GM21786 (cell line): ENCODE measurements around the gene LCE3B.
"Not testable (repeated sequence)": the region's sequence is repeated elsewhere in the genome, so short reads cannot be mapped to it uniquely, and the experiment has no call there.

Experiments
- ATAC-seq: cut with Tn5 transposase; IDR thresholded peaks from one replicate; pipeline ENCODE4 v1.9.1; 2021; ENCODE audit not compliant: unreplicated experiment

LCE3B gene, protein sequence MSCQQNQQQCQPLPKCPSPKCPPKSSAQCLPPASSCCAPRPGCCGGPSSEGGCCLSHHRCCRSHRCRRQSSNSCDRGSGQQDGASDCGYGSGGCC

GRCh38 chr1:152613511-152613910 lies at the start of gene LCE3B:
LCE3B (plus strand) TSS chr1:152613811; CDS start chr1:152613811, 0 bp downstream.
- no peak for ATAC-seq

DNA sequence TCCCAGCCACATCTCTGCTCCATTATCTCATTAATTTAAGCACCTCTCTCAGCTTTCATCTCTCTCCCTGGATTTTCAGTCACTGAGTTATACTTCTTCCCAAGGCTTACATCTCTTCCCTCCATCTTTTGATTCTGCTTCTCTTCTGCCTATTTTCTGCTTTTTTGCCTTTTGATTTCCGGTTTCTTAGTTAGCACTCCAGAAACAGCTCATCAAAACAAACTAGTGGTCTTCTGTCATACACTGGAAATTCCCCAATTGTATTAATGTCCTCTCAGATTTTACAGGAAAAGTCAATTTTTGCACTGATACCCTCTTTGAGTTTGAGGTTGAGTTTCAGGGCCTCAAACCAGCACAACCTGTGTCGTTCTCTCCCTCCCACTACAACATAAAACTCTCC lies 48.5 kb upstream of the LCE3B start:
- no peak for ATAC-seq

- no peak for ATAC-seq
Measured at GRCh38 chr1:152565535-152566215, 47.9 kb upstream of the LCE3B start.

DNA sequence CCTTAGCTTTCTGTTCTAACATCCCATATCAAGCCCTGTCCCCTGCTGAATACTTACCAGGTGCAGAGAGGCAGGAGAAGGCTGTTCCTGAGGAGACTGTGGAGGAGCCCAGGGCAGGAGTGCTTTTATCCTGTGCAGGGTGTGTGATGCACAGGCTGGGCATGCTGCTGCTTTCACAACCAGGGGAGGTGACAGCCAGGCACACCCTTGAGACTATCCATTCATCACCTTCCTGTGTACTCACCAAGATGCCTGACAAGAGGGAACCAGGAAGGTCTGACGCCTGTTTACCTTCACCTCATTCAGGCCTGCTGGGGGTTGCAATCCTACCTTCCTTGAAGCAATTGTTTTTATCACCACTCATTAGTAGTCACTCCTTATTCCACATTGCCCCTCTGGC lies 46.9 kb upstream of the LCE3B start, which contains the start of gene LCE3E:
Gene LCE3E (minus strand): TSS at position 100 of the 400 bp plus-strand sequence. CDS start 572 bp downstream, outside the sequence.
- no peak for ATAC-seq

DNA sequence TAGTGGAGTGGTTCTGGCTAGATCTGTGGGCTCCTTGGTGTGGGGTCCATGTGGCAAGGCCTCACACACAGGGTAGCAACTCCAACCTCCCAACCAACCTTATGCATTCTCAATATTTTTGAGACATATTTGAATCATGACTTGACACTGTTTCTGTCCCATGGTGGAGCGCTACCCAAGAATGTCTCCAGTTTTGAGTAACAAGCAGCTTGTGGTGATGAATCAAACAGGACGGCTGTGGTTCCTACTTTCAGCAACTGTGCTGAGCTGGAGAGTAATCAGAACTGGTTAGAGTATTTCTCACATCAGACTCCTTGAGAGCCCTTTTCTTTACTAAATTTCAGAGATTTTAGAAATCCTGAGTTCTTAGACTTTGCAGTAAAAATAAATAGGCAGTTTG lies 36.4 kb upstream of the LCE3B start:
- ATAC-seq = no peak

DNA sequence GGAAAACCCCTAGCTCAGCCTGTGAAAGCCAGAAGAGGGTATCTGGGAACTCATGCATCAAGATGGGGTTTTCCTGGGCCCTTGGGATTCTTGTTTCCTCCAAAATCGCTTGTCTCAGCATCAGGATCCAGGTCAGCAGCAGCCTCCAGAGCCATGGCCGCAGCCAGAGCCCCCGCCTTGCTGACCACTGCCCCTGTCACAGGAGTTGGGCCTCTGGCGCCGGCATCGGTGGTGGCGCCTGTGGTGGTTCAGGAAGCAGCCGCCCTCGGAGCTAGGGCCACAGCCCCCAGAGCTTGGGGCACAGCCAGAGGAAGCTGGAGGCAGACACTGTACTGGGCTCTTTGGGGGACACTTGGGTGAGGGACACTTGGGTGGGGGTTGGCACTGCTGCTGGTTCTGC lies 34.1 kb upstream of the LCE3B start:
- ATAC-seq = not testable (repeated sequence)

DNA sequence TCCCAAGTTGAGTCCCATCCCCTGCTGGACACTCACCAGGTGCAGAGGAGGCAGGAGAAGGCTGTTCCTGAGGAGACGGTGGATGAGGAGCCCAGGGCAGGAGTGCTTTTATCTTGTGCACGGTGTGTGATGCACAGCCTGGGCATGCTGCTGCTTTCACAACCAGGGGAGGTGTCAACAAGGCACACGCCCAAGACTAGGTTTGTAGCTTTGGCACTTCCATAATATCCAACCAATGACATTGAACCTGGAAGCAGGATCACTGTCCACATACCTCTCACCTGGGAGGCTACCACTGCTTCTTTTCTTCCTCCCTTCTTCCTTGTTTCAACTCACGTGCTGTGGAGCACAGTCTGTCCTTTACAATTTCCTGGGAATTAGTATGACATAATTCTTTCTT lies 33.2 kb upstream of the LCE3B start, which contains the start of gene LCE3D:
Gene LCE3D (minus strand): TSS at position 84 of the 400 bp plus-strand sequence. CDS start 580 bp downstream, outside the sequence.
- no peak for ATAC-seq

DNA sequence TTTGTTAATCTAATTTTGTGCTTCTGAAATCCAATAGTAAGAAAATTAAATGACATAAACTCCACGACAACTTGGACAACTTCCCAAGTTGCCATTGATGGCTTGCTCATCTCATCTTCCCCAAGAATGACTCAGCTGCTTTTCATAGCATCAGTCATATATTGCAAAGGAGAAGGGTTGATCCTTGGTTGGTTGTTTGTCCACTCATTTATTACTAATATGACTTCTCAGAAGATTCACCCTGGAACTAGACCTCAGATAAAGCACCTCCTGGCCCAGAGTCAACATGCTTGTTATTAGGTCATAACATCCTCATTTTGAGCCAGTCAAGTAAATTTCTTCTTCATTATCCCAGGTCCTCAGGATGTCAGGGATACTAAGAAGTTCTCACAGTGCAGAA lies 31.0 kb upstream of the LCE3B start:
- ATAC-seq = no peak

- ATAC-seq = no peak
Measured at GRCh38 chr1:152585586-152585985, 28.0 kb upstream of the LCE3B start.

DNA sequence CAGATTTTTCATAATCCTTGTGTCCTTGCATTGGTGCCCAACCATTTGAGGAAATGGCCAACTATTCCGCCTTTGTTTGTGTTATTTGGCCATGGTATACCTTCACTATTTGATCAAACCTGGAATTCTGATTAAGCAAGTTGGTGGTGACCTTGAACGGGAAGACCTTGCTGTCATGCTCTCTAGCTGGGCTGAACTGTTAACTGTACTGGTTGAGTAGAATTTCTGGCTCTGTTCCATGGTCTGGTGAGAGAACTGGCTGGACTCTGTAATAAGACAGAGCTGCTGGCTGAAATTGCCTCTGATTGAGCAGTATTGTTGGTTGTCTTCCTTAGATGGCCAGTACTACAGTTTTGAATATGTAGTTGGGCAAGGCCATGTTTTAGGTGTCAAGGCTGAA lies 16.6 kb upstream of the LCE3B start:
- no peak for ATAC-seq

DNA sequence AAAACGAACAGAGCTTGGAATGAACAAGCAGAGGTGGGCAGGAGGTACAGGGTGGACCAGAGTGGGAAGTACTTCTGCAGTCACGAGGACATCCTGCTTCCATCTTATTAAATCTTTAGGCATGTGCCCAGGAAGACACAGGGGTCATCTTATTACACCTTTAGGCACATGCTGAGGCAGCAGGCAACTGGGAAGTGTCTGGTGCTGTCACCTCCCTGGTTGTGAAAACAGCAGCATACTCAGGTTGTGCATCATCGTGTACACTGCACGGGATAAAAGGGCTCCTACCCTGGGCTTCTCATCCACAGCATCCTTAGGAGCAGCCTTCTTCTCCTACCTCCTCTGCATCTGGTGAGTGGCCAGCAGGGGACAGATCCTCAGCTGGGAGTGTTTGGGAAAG lies 13.7 kb upstream of the LCE3B start, which contains the start of gene LCE3C:
Gene LCE3C (plus strand): TSS at position 301 of the 400 bp plus-strand sequence. CDS start 498 bp downstream, outside the sequence.
- no peak for ATAC-seq

- ATAC-seq = no peak
Measured at GRCh38 chr1:152621993-152622392, 8.4 kb downstream of the LCE3B start.

- no peak for ATAC-seq
Measured at GRCh38 chr1:152622803-152623202, 9.2 kb downstream of the LCE3B start, which contains the start of gene LCE3A. LCE3A (minus strand) TSS chr1:152623103; CDS start chr1:152623103, 0 bp downstream.

DNA sequence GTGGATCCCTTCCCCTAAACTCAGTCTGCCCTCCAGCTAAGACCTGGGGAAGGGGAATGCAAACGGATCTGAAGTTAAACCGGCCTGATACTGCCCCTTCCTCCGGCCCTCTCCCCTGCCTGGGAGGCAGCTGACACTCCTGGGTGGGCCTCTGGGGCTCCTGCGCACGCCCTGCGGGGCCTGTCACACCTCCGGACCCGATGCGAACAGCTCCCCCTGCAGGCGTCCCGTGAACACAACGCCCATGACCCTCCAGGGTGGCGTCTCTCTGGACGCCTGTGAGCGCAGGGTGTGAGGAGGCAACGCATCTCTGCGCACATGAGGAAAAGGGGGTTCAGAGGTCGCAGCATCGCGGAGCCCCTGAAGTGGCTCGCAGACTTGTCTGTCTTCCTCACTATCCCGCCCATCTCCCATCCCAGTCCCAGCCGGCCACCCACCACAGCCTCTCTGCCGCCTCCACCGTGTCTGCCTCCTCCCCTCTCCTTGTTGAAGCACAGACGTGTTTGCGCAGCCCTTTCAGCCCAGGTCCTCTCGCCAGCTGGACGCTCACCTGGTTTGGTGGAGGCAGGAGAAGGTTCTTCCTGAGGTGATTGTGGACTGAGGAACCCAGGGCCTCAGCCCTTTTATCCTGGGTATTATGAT lies 9.7 kb downstream of the LCE3B start:
- ATAC-seq = no peak

- no peak for ATAC-seq
Measured at GRCh38 chr1:152626744-152627143, 13.1 kb downstream of the LCE3B start.

GRCh38 chr1:152630596-152630995 lies 17.0 kb downstream of the LCE3B start:
- ATAC-seq = no peak

DNA sequence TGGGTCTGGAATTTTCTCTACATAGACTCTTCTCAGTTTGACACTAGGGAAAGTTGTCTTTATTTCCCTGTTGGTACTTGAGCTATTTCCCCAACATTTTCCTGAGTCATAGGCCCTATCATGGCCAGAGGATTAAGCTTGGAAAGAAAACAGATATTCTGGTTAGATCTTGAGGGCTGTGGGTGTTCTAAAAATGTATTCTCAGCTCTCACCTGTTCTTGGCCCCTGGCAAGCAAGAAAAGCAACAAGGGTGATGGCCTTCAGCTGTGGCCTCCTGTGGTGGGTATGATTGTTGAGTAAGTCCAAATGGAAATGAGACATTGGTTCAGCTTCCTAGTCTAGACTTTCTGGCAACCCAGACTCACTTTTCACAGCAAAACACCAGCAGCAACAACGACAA lies 26.7 kb downstream of the LCE3B start:
- ATAC-seq = no peak

GRCh38 chr1:152643945-152644344 lies 30.3 kb downstream of the LCE3B start:
- no peak for ATAC-seq

DNA sequence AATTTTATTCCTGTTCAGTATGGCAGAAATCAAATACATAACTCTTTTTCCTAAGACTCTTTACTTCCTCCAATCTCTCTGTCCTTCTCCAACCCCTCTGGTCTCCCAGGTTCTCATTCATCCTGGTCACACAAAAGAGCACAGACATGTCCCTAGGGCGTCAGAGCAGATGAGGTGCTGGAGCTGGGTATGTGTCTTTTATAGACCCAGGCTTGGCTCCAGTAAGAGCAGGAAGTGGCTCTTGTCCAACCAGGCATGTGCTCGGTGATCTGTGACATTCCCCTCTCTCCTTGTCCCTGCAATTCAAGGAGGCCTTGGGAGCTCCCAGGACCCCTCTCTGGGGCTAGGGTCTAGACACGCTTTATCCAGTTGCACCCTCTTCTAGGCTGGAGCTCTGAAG lies 31.5 kb downstream of the LCE3B start:
- ATAC-seq = no peak

DNA sequence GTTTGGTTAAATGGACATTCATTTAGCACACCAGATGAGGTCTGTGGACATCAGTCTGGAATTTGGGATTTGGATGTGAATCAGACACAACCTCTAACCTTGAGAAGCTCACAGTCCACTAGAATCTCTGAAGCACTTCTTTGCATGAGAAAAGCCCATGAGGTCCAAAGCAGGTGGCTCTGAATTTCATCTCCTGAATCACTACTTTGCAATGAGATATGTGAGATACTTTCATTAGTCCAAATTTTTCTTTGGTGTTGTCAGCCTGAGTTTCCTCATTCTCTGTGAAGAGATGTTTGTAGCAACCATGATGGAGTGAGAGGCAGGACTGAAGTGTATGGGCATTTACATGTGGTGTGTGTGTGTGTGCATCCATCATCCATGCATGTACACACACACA lies 33.0 kb downstream of the LCE3B start:
- no peak for ATAC-seq

- ATAC-seq = no peak
Measured at GRCh38 chr1:152654110-152654509, 40.5 kb downstream of the LCE3B start.

DNA sequence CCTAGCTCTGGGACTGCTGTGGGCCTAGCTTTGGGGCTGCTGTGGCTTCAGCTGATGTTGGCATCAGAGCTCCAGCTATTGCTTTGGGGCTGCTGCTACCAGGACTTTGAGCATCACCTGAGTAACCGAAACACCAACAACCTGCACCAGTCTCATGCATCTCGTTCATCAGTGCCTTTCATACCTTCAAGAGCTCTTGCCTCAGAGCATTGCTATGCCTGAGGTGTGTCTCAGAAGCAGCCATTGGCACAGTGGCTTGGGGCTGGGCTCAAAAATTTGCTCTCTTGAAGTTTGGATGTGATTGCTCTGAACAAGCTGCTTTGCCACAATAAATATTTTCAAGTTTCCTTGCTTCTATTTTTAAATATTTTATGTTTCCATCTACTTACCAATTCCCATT lies 42.8 kb downstream of the LCE3B start:
- no peak for ATAC-seq
